NB4 (cell line): ENCODE data around the gene USH2A.

Experiments used
- DNase-seq: peaks from one replicate; pipeline ENCODE4 v3.0.0; 2010; ENCODE audit warnings: low read depth
- H3K4me3 ChIP-seq: one replicate; pipeline ENCODE4 v1.5.1; 2011; ENCODE audit warnings: mild to moderate bottlenecking, low read depth, low read length, moderate library complexity
- MYC ChIP-seq: IDR thresholded peaks from 2 replicates; pipeline ENCODE4 v1.6.1; 2011; ENCODE audit warnings: low read depth, low read length
- POLR2A ChIP-seq: IDR thresholded peaks from 2 replicates; pipeline ENCODE4 v1.6.1; 2011; ENCODE audit warnings: mild to moderate bottlenecking; ENCODE audit not compliant: insufficient read length; ENCODE audit errors: extremely low read depth
- TF ChIP-seq, protein P1 (sequence below): IDR thresholded peaks from 2 replicates; pipeline ENCODE4 v1.6.1; 2011; ENCODE audit warnings: low read depth, low read length
- TF ChIP-seq, protein P2 (sequence below): IDR thresholded peaks from one replicate; pipeline ENCODE4 v1.5.1; 2012; ENCODE audit warnings: low read depth, low read length

Gene USH2A

DNA sequence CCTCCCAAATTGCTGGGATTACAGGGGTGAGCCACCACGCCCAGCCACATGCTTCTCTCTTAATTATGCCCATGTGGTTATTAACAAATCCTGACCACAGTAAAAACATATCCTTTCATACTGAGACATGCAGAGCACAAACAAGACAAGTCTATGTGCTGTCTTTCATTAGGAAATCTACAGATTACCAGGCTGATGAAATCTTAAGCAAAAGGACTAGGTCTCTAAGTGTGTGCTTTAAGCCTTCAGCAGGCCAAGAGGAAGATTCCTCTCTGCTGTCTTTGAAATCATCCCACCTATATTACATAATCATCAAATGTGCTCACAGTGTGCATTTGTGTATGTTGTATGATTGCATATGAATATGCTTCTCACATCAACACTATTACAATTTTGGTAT is 436.8 kb downstream of the USH2A start:
- no peak for DNase-seq
- TF ChIP-seq, protein P1, sequence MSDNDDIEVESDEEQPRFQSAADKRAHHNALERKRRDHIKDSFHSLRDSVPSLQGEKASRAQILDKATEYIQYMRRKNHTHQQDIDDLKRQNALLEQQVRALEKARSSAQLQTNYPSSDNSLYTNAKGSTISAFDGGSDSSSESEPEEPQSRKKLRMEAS, result no peak
- TF ChIP-seq MYC, result no peak
- TF ChIP-seq POLR2A, result no peak
- TF ChIP-seq, protein P2, sequence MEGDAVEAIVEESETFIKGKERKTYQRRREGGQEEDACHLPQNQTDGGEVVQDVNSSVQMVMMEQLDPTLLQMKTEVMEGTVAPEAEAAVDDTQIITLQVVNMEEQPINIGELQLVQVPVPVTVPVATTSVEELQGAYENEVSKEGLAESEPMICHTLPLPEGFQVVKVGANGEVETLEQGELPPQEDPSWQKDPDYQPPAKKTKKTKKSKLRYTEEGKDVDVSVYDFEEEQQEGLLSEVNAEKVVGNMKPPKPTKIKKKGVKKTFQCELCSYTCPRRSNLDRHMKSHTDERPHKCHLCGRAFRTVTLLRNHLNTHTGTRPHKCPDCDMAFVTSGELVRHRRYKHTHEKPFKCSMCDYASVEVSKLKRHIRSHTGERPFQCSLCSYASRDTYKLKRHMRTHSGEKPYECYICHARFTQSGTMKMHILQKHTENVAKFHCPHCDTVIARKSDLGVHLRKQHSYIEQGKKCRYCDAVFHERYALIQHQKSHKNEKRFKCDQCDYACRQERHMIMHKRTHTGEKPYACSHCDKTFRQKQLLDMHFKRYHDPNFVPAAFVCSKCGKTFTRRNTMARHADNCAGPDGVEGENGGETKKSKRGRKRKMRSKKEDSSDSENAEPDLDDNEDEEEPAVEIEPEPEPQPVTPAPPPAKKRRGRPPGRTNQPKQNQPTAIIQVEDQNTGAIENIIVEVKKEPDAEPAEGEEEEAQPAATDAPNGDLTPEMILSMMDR, result no peak
- H3K4me3 ChIP-seq, result no peak overlapping the region

DNA sequence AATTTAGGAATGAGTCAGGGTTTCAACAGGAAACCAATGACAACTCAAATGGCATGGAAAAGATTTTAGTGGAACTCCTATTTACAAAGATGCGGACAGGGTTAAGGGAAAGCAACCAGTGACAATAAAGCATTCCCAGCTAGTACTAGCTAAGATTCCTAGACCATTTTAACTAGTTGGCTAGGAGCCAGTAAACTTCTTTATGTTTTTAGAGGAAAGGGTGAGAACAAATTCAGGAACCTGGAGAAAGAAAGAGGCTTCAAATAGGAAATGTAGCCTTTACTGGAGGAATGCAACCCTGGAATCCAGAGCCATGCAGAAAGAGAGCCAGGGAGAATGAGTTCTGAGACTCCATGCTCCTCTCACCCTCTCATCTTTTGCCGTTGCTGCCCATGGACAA is 439.6 kb downstream of the USH2A start:
- DNase-seq, result no peak
- no peak overlapping the region for H3K4me3 ChIP-seq

DNA sequence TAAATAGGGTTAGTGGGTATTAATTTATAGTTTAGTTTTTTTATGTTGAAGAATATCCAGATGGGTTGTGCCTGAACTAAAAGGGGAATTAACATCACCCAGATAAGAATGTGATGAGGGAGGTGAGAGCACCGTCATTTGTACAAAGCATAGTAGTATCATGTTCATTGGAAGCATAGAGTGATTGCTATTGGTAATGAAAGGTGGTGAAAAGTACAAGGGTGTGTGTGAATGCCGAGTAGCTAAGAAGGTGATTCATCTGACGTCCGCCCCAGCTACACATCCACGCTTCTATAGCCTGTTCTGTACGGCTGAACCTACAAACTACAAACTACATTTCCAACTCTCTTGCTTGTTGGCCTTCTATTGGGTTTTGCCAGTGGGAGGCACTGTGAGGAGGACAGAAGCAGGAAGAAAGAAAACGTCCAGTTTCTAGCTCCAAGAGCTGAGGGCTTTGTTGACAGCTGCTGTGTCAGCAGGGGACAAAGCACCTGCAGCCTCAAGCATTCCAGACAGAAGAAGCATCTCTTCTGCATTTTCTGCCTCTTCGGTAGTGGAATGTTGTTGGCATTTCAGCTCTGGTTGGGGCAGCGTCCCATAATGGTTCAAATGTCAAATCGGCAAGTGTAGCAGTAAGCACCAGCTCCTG is 451.3 kb downstream of the USH2A start:
- H3K4me3 ChIP-seq, result no peak overlapping the region
- DNase-seq, result no peak
- no peak for TF ChIP-seq POLR2A
- TF ChIP-seq MYC, result no peak
- TF ChIP-seq, protein P2, result no peak
- TF ChIP-seq, protein P1, result no peak

More for the DNA sequence above, 439.6 kb downstream of the USH2A start:
- no peak for TF ChIP-seq MYC
- TF ChIP-seq, protein P2, result no peak
- TF ChIP-seq POLR2A, result no peak
- TF ChIP-seq, protein P1, result no peak

DNA sequence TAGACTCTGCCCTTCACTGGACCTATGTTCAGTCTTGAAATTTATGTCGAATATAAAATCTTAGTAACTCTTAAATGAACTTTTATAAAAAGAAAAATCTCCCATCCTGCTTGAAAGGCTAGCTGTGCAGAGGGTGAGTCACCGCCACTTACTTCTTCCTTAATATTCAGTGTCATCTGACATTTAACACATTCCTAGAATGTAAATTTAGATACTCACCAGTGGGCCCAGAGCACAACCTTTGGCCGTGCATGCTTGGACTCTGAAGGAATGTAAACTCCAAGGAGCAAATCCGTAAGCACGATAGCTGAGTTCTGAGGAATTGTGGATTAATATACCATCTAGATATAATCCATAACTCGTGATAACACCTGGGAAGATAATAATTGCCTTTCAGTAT is 452.8 kb downstream of the USH2A start:
- no peak for DNase-seq
- TF ChIP-seq, protein P2, result no peak
- TF ChIP-seq POLR2A, result no peak
- TF ChIP-seq, protein P1, result no peak
- no peak for TF ChIP-seq MYC
- no peak overlapping the region for H3K4me3 ChIP-seq

- no peak for DNase-seq
- TF ChIP-seq POLR2A, result no peak
- no peak overlapping the region for H3K4me3 ChIP-seq
These were observed 459.6 kb downstream of the USH2A start for GRCh38 chr1:215963621-215964020.

DNA sequence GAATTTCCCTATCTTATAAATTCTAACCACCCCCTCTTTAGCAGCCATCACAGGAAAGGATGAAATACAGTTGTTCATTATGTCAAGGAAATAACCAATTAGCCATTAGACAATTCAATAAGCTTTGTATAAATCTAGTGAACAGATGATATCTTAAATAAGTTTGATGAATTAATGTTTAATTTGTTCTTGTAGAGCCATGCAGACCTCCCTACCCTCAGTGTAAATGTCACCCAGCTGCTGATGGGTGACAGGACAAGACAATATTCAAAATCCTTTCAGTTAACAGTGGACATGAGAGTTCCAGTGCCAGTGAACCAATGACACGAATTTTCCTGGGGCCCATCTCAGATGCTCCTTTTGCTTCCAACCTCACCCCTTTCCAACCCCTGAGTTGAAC is 460.2 kb downstream of the USH2A start:
- TF ChIP-seq POLR2A, result no peak
- TF ChIP-seq, protein P2, result no peak
- TF ChIP-seq MYC, result no peak
- TF ChIP-seq, protein P1, result no peak
- H3K4me3 ChIP-seq, result no peak overlapping the region
- no peak for DNase-seq
